ENCODE data around the gene ZBTB21.

The ZBTB21 gene

GRCh38 chr21:42032266-42032665, 22.1 kb upstream of the ZBTB21 start:
- Mint-ChIP-seq H3K27ac (no peak overlapping the region), H3K36me3 (peaks cover 0 to 3% of the 10 kb centered on the region in 2 donors), H3K27me3 (no peaks in the 10 kb centered on the region), H3K9me3 (peaks cover 0 to 4% of the 10 kb centered on the region in 2 donors), H3K4me3 (no peak overlapping the region), H3K4me1 (peaks cover 8 to 10% of the 10 kb centered on the region in 2 donors)
- ATAC-seq (replicated peaks) (peak; percentile 46 to 63), DNase-seq (no peak)

GRCh38 chr21:42031816-42032215, 21.7 kb upstream of the ZBTB21 start:
- DNase-seq (no peak), ATAC-seq (replicated peaks) (peak in 1 of 2 donors; percentile 10)
- Mint-ChIP-seq H3K4me1 (peaks cover 12 to 14% of the 10 kb centered on the region in 2 donors), H3K27me3 (no peaks in the 10 kb centered on the region), H3K9me3 (peaks cover 0 to 4% of the 10 kb centered on the region in 2 donors), H3K4me3 (no peak overlapping the region), H3K36me3 (peaks cover 0 to 3% of the 10 kb centered on the region in 2 donors), H3K27ac (no peak overlapping the region)

GRCh38 chr21:42031241-42031640, 21.1 kb upstream of the ZBTB21 start:
- Mint-ChIP-seq H3K27ac (no peak overlapping the region), H3K4me1 (peaks cover 14% of the 10 kb centered on the region in 2 donors), H3K9me3 (peaks cover 0 to 2% of the 10 kb centered on the region in 2 donors), H3K36me3 (peaks cover 0 to 3% of the 10 kb centered on the region in 2 donors), H3K27me3 (no peaks in the 10 kb centered on the region), H3K4me3 (no peak overlapping the region)
- DNase-seq = no peak
- no peak for ATAC-seq (replicated peaks)

- no peak overlapping the region for H3K27ac Mint-ChIP-seq
- H3K36me3 Mint-ChIP-seq = peaks cover 0 to 3% of the 10 kb centered on the region in 2 donors
- DNase-seq (no peak), ATAC-seq (replicated peaks) (no peak)
- H3K4me1 Mint-ChIP-seq = peaks cover 14% of the 10 kb centered on the region in 2 donors
- no peaks in the 10 kb centered on the region for H3K9me3 Mint-ChIP-seq
- no peak overlapping the region for H3K4me3 Mint-ChIP-seq
- peaks cover 0 to 3% of the 10 kb centered on the region in 2 donors for H3K27me3 Mint-ChIP-seq
Measured at GRCh38 chr21:42030311-42030710, 20.2 kb upstream of the ZBTB21 start.

GRCh38 chr21:42028766-42029425, 18.7 kb upstream of the ZBTB21 start:
- Mint-ChIP-seq H3K9me3 (no peaks in the 10 kb centered on the region), H3K27me3 (peaks cover 0 to 3% of the 10 kb centered on the region in 2 donors), H3K36me3 (no peaks in the 10 kb centered on the region), H3K27ac (peak overlapping the region; percentile 2), H3K4me3 (no peak overlapping the region), H3K4me1 (peaks cover 12 to 14% of the 10 kb centered on the region in 2 donors)
- ATAC-seq (replicated peaks) (no peak), DNase-seq (no peak)

- ATAC-seq (replicated peaks) (peak; percentile 34 to 45), DNase-seq (no peak)
- Mint-ChIP-seq H3K9me3 (no peaks in the 10 kb centered on the region), H3K36me3 (no peaks in the 10 kb centered on the region), H3K4me3 (no peak overlapping the region), H3K27ac (peak overlapping the region; percentile 81), H3K4me1 (peaks cover 12 to 14% of the 10 kb centered on the region in 2 donors), H3K27me3 (peaks cover 0 to 3% of the 10 kb centered on the region in 2 donors)
Measured at GRCh38 chr21:42027822-42028765, 17.9 kb upstream of the ZBTB21 start.

GRCh38 chr21:42027085-42027821, 17.1 kb upstream of the ZBTB21 start:
- no peaks in the 10 kb centered on the region for H3K36me3 Mint-ChIP-seq
- ATAC-seq (replicated peaks) (no peak), DNase-seq (no peak)
- no peaks in the 10 kb centered on the region for H3K9me3 Mint-ChIP-seq
- no peak overlapping the region for H3K27ac Mint-ChIP-seq
- H3K27me3 Mint-ChIP-seq = peaks cover 0 to 3% of the 10 kb centered on the region in 2 donors
- H3K4me1 Mint-ChIP-seq = peaks cover 12 to 14% of the 10 kb centered on the region in 2 donors
- H3K4me3 Mint-ChIP-seq = no peak overlapping the region

GRCh38 chr21:42026082-42026435, 15.9 kb upstream of the ZBTB21 start:
- no peak overlapping the region for H3K27ac Mint-ChIP-seq
- no peak for ATAC-seq (replicated peaks)
- no peak overlapping the region for H3K4me3 Mint-ChIP-seq
- H3K27me3 Mint-ChIP-seq = peaks cover 5 to 7% of the 10 kb centered on the region in 2 donors
- no peaks in the 10 kb centered on the region for H3K36me3 Mint-ChIP-seq
- DNase-seq = no peak
- peaks cover 12 to 14% of the 10 kb centered on the region in 2 donors for H3K4me1 Mint-ChIP-seq
- H3K9me3 Mint-ChIP-seq = no peaks in the 10 kb centered on the region

GRCh38 chr21:42025376-42026081, 15.4 kb upstream of the ZBTB21 start:
- Mint-ChIP-seq H3K4me3 (no peak overlapping the region), H3K9me3 (no peaks in the 10 kb centered on the region), H3K27ac (no peak overlapping the region), H3K27me3 (peaks cover 7 to 10% of the 10 kb centered on the region in 2 donors), H3K4me1 (peaks cover 12 to 14% of the 10 kb centered on the region in 2 donors), H3K36me3 (no peaks in the 10 kb centered on the region)
- DNase-seq = no peak
- no peak for ATAC-seq (replicated peaks)

- no peak for DNase-seq
- Mint-ChIP-seq H3K9me3 (no peaks in the 10 kb centered on the region), H3K27ac (peak overlapping the region; percentile 25), H3K36me3 (peaks cover 2 to 6% of the 10 kb centered on the region in 2 donors), H3K4me3 (no peak overlapping the region), H3K27me3 (peaks cover 7 to 20% of the 10 kb centered on the region in 2 donors), H3K4me1 (peaks cover 10 to 12% of the 10 kb centered on the region in 2 donors)
- ATAC-seq (replicated peaks) = no peak
Measured at GRCh38 chr21:42022906-42023305, 12.7 kb upstream of the ZBTB21 start.

- Mint-ChIP-seq H3K4me3 (no peak overlapping the region), H3K36me3 (peaks cover 2 to 6% of the 10 kb centered on the region in 2 donors), H3K4me1 (peaks cover 2 to 4% of the 10 kb centered on the region in 2 donors), H3K27me3 (peaks cover 7 to 20% of the 10 kb centered on the region in 2 donors), H3K27ac (peak overlapping the region; percentile 3), H3K9me3 (no peaks in the 10 kb centered on the region)
- ATAC-seq (replicated peaks) (no peak), DNase-seq (no peak)
Measured at GRCh38 chr21:42022091-42022430, 11.9 kb upstream of the ZBTB21 start.

GRCh38 chr21:42021371-42022090, 11.4 kb upstream of the ZBTB21 start:
- DNase-seq = no peak
- H3K27me3 Mint-ChIP-seq = peaks cover 7 to 20% of the 10 kb centered on the region in 2 donors
- H3K27ac Mint-ChIP-seq = peak overlapping the region; percentile 3
- ATAC-seq (replicated peaks) = no peak
- peaks cover 2 to 6% of the 10 kb centered on the region in 2 donors for H3K36me3 Mint-ChIP-seq
- no peak overlapping the region for H3K4me3 Mint-ChIP-seq
- H3K4me1 Mint-ChIP-seq = no peaks in the 10 kb centered on the region
- no peaks in the 10 kb centered on the region for H3K9me3 Mint-ChIP-seq

- Mint-ChIP-seq H3K27me3 (peaks cover 4 to 20% of the 10 kb centered on the region in 2 donors), H3K27ac (no peak overlapping the region), H3K9me3 (peaks cover 1 to 2% of the 10 kb centered on the region in 2 donors), H3K4me1 (no peaks in the 10 kb centered on the region), H3K4me3 (no peak overlapping the region), H3K36me3 (peaks cover 4 to 9% of the 10 kb centered on the region in 2 donors)
- no peak for DNase-seq
- ATAC-seq (replicated peaks) = no peak
Measured at GRCh38 chr21:42019706-42020105, 9.5 kb upstream of the ZBTB21 start.

Measured in stimulated activated naive B cell treated with anti-CD40 and anti-IgM and Interleukin-4, amounts not matched to agents 10 μg/mL and 1 μg/mL and 100 μg/mL, for 72 hours (primary cell).